ENCODE results near the gene C13orf46.
"Not testable (repeated sequence)": the region's sequence is repeated elsewhere in the genome, so short reads cannot be mapped to it uniquely, and the experiment has no call there.

The C13orf46 gene

DNA sequence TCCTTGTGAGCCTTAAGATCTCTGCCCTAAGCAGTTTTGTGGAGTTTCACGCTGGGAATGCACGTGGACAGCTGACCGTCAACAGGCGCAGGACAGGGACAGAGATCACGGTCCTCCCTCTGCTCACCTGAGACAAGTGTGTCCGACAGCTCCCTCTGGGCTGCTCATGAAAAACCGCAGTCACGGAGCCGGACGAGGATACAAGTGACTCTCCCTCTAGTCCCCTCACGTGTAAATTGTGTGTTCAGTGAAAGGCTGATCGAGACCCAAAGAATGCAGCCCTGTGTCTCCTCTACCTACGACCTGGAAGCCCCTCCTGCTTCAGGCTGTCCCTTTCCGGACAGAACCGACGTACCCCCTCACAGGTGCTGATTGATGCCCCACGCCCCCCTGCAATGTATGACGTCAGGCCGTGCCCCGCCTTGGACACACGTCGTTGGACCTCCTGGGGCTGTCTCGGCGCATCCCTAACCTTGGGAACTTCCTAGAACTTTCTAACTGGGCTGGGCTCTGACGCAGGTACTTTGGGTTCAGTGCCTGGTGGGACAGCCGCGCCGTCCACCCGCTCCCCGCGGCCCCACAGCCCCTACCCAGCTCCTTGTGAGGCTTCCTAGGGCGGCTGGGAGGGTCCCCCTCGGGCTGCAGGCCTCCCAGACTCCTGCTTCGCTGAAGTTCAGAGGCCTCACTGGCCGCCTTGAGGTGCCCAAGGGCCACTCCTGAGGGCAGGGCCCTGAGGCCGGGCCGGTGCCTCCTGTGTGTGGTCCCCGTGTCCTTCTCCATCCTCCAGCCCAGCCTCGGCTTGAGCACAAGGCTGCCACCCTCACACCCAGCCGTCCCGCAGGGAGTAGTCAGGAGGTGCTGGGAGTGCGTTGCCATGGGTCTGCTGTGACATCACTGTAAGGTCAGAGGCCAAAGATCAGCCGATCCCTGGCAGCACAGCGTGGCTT, at the start of gene C13orf46:
Gene C13orf46, minus strand, starts transcription at position 859 of the 947 bp plus-strand sequence. Its CDS starts 79 bp downstream, at position 780.
- no peak for DNase-seq (ENCODE audit: low spot score)
- TF ChIP-seq CTCF (IDR thresholded peaks at IDR 0.05; ENCODE audit: borderline replicate concordance, control extremely low read depth, extremely low read depth, insufficient read depth, missing control alignments): no peak
- in situ Hi-C loops (cut with MboI; ENCODE audit: low sequenced_read_pairs, unreplicated experiment): no loop called here

- in situ Hi-C loops (cut with MboI; ENCODE audit: low sequenced_read_pairs, unreplicated experiment): no loop called here
- no peak for TF ChIP-seq CTCF (IDR thresholded peaks at IDR 0.05; ENCODE audit: borderline replicate concordance, control extremely low read depth, extremely low read depth, insufficient read depth, missing control alignments)
- no peak for DNase-seq (ENCODE audit: low spot score)
These were observed 49.0 kb upstream of the C13orf46 start for GRCh38 chr13:114022876-114023275.

- in situ Hi-C loops (cut with MboI; ENCODE audit: low sequenced_read_pairs, unreplicated experiment): no loop called here
- TF ChIP-seq CTCF (IDR thresholded peaks at IDR 0.05; ENCODE audit: borderline replicate concordance, control extremely low read depth, extremely low read depth, insufficient read depth, missing control alignments): no peak
- no peak for DNase-seq (ENCODE audit: low spot score)
These were observed 48.4 kb upstream of the C13orf46 start for GRCh38 chr13:114022309-114022669.

GRCh38 chr13:114021464-114022308, 47.8 kb upstream of the C13orf46 start:
- no peak for TF ChIP-seq CTCF (IDR thresholded peaks at IDR 0.05; ENCODE audit: borderline replicate concordance, control extremely low read depth, extremely low read depth, insufficient read depth, missing control alignments)
- in situ Hi-C loops (cut with MboI; ENCODE audit: low sequenced_read_pairs, unreplicated experiment): no loop called here
- no peak for DNase-seq (ENCODE audit: low spot score)

- DNase-seq (ENCODE audit: low spot score): no peak
- in situ Hi-C loops (cut with MboI; ENCODE audit: low sequenced_read_pairs, unreplicated experiment): no loop called here
- no peak for TF ChIP-seq CTCF (IDR thresholded peaks at IDR 0.05; ENCODE audit: borderline replicate concordance, control extremely low read depth, extremely low read depth, insufficient read depth, missing control alignments)
These were observed 47.0 kb upstream of the C13orf46 start for GRCh38 chr13:114020750-114021463.

- DNase-seq (ENCODE audit: low spot score); in situ Hi-C loops (cut with MboI; ENCODE audit: low sequenced_read_pairs, unreplicated experiment): not testable (repeated sequence)
These were observed 46.3 kb upstream of the C13orf46 start for GRCh38 chr13:114020134-114020533.

Data from GM13976 (cell line).